Duodenal mucosa (tissue), 2 donors: ENCODE measurements around the gene LRRK2.

Source experiments
- H3K27ac ChIP-seq: one replicate; pipeline ENCODE4 v1.7.0; 2013; ENCODE audit warnings: low read depth, low read length
- H3K27me3 ChIP-seq, 2 donors: one replicate each; pipeline ENCODE4 v1.7.0; 2013; ENCODE audit warnings: low read length in 2 of 2, control low read depth in 1 of 2; ENCODE audit not compliant: insufficient read depth in 2 of 2, control insufficient read depth in 1 of 2
- H3K36me3 ChIP-seq, 2 donors: one replicate each; pipeline ENCODE4 v1.7.0; 2013; ENCODE audit warnings: low read length in 2 of 2, control low read depth in 1 of 2; ENCODE audit not compliant: insufficient read depth in 2 of 2, control insufficient read depth in 1 of 2
- H3K4me1 ChIP-seq, 2 donors: one replicate each; pipeline ENCODE4 v1.7.0; 2013; ENCODE audit warnings: low read length in 2 of 2, control low read depth in 1 of 2; ENCODE audit not compliant: insufficient read depth in 2 of 2, control insufficient read depth in 1 of 2
- H3K4me3 ChIP-seq, 2 donors: one replicate each; pipeline ENCODE4 v1.7.0; 2013; ENCODE audit warnings: low read length in 2 of 2, low read depth in 1 of 2
- H3K9ac ChIP-seq, 2 donors: one replicate each; pipeline ENCODE4 v1.7.0; 2013; ENCODE audit warnings: low read length in 2 of 2, low read depth in 1 of 2
- H3K9me3 ChIP-seq, 2 donors: one replicate each; pipeline ENCODE4 v1.7.0; 2013; ENCODE audit warnings: low read length in 2 of 2, control low read depth in 1 of 2; ENCODE audit not compliant: control insufficient read depth in 1 of 2

The LRRK2 gene

GRCh38 chr12:40336573-40337199, 111.9 kb downstream of the LRRK2 start:
- H3K9ac ChIP-seq = no peak overlapping the region
- no peaks in the 10 kb centered on the region for H3K4me1 ChIP-seq
- H3K27ac ChIP-seq = no peak overlapping the region
- H3K4me3 ChIP-seq = no peak overlapping the region
- H3K27me3 ChIP-seq = no peaks in the 10 kb centered on the region
- no peaks in the 10 kb centered on the region for H3K9me3 ChIP-seq
- no peaks in the 10 kb centered on the region for H3K36me3 ChIP-seq

GRCh38 chr12:40338071-40338470, 113.3 kb downstream of the LRRK2 start:
- Histone ChIP-seq H3K36me3 (no peaks in the 10 kb centered on the region), H3K4me1 (peaks cover 0 to 5% of the 10 kb centered on the region in 2 donors), H3K9ac (no peak overlapping the region), H3K4me3 (no peak overlapping the region), H3K27me3 (no peaks in the 10 kb centered on the region), H3K9me3 (no peaks in the 10 kb centered on the region), H3K27ac (no peak overlapping the region)

GRCh38 chr12:40338621-40339020, 113.8 kb downstream of the LRRK2 start:
- no peak overlapping the region for H3K27ac ChIP-seq
- H3K4me3 ChIP-seq = no peak overlapping the region
- peaks cover 0 to 5% of the 10 kb centered on the region in 2 donors for H3K4me1 ChIP-seq
- H3K36me3 ChIP-seq = no peaks in the 10 kb centered on the region
- no peak overlapping the region for H3K9ac ChIP-seq
- no peaks in the 10 kb centered on the region for H3K9me3 ChIP-seq
- H3K27me3 ChIP-seq = no peaks in the 10 kb centered on the region

- no peak overlapping the region for H3K4me3 ChIP-seq
- H3K4me1 ChIP-seq = peaks cover 0 to 5% of the 10 kb centered on the region in 2 donors
- no peaks in the 10 kb centered on the region for H3K36me3 ChIP-seq
- no peaks in the 10 kb centered on the region for H3K27me3 ChIP-seq
- H3K9me3 ChIP-seq = no peaks in the 10 kb centered on the region
- H3K9ac ChIP-seq = no peak overlapping the region
- H3K27ac ChIP-seq = no peak overlapping the region
These were observed 117.2 kb downstream of the LRRK2 start for GRCh38 chr12:40342010-40342409.

GRCh38 chr12:40343124-40343523, 118.3 kb downstream of the LRRK2 start:
- Histone ChIP-seq H3K36me3 (no peaks in the 10 kb centered on the region), H3K4me3 (no peak overlapping the region), H3K4me1 (peaks cover 0 to 5% of the 10 kb centered on the region in 2 donors), H3K9me3 (no peaks in the 10 kb centered on the region), H3K9ac (no peak overlapping the region), H3K27me3 (no peaks in the 10 kb centered on the region), H3K27ac (no peak overlapping the region)

GRCh38 chr12:40344312-40344711, 119.5 kb downstream of the LRRK2 start:
- no peak overlapping the region for H3K9ac ChIP-seq
- no peaks in the 10 kb centered on the region for H3K27me3 ChIP-seq
- peaks cover 0 to 5% of the 10 kb centered on the region in 2 donors for H3K4me1 ChIP-seq
- no peak overlapping the region for H3K27ac ChIP-seq
- no peaks in the 10 kb centered on the region for H3K9me3 ChIP-seq
- H3K4me3 ChIP-seq = no peak overlapping the region
- H3K36me3 ChIP-seq = no peaks in the 10 kb centered on the region

- H3K27me3 ChIP-seq = no peaks in the 10 kb centered on the region
- no peak overlapping the region for H3K27ac ChIP-seq
- no peaks in the 10 kb centered on the region for H3K36me3 ChIP-seq
- H3K9me3 ChIP-seq = no peaks in the 10 kb centered on the region
- H3K4me3 ChIP-seq = no peak overlapping the region
- H3K9ac ChIP-seq = no peak overlapping the region
- no peaks in the 10 kb centered on the region for H3K4me1 ChIP-seq
These were observed 127.2 kb downstream of the LRRK2 start for GRCh38 chr12:40351976-40352375.

GRCh38 chr12:40375076-40375475, 150.3 kb downstream of the LRRK2 start:
- no peaks in the 10 kb centered on the region for H3K4me1 ChIP-seq
- H3K4me3 ChIP-seq = no peak overlapping the region
- no peak overlapping the region for H3K9ac ChIP-seq
- H3K9me3 ChIP-seq = no peaks in the 10 kb centered on the region
- no peaks in the 10 kb centered on the region for H3K27me3 ChIP-seq
- no peak overlapping the region for H3K27ac ChIP-seq
- no peaks in the 10 kb centered on the region for H3K36me3 ChIP-seq

GRCh38 chr12:40376533-40377267, 151.9 kb downstream of the LRRK2 start:
- Histone ChIP-seq H3K27me3 (no peaks in the 10 kb centered on the region), H3K4me1 (no peaks in the 10 kb centered on the region), H3K9me3 (no peaks in the 10 kb centered on the region), H3K9ac (no peak overlapping the region), H3K27ac (no peak overlapping the region), H3K36me3 (no peaks in the 10 kb centered on the region), H3K4me3 (no peak overlapping the region)

- Histone ChIP-seq H3K4me3 (no peak overlapping the region), H3K27ac (no peak overlapping the region), H3K4me1 (no peaks in the 10 kb centered on the region), H3K9ac (no peak overlapping the region), H3K9me3 (no peaks in the 10 kb centered on the region), H3K36me3 (no peaks in the 10 kb centered on the region), H3K27me3 (no peaks in the 10 kb centered on the region)
These were observed 153.9 kb downstream of the LRRK2 start for GRCh38 chr12:40378691-40379090.
